Transverse colon (tissue), 4 donors: Measurements from ENCODE around the gene LCE4A. TPM values are rescaled to one million over a fixed set of nuclear protein-coding genes. Genes with fewer than 3 reads are reported as not detected.

Experiments
- DNase-seq: peaks from one replicate; pipeline ENCODE4 v3.0.0-alpha.2; 2019
- H3K27ac ChIP-seq, 4 donors: fragments of 200-600 bp; sonication (generic); 2 replicates each; pipeline ENCODE4 v1.5.1; 2016 to 2018; ENCODE audit warnings: inconsistent platforms in 4 of 4
- H3K27me3 ChIP-seq: fragments of 200-600 bp; sonication (generic); 2 replicates; pipeline ENCODE4 v1.5.1; 2017; ENCODE audit warnings: inconsistent platforms
- H3K36me3 ChIP-seq, 4 donors: fragments of 200-600 bp; sonication (generic); 2 replicates each; pipeline ENCODE4 v1.5.1; 2017 to 2019; ENCODE audit warnings: inconsistent platforms in 4 of 4
- H3K4me1 ChIP-seq, 4 donors: fragments of 200-600 bp; sonication (generic); 2 replicates each; pipeline ENCODE4 v1.5.1; 2017 to 2020; ENCODE audit warnings: inconsistent platforms in 4 of 4
- H3K4me3 ChIP-seq, 4 donors: fragments of 200-600 bp; sonication (generic); 1 replicate in 1 of 4; 2 replicates in 3 of 4; pipeline versions ENCODE4 v1.5.1 to v1.6.1; 2017 to 2019; ENCODE audit warnings: inconsistent platforms in 4 of 4
- H3K9me3 ChIP-seq, 2 donors: fragments of 200-600 bp; sonication (generic); 2 replicates each; pipeline ENCODE4 v1.5.1; 2017 to 2019; ENCODE audit warnings: inconsistent platforms in 2 of 2
- CTCF ChIP-seq, 5 experiments: fragments of 200-600 bp in 3 of 5; fragments of 450-650 bp in 2 of 5; sonication (generic) in 3 of 5; IDR thresholded peaks; 1 replicate in 2 of 5; 2 replicates in 3 of 5; pipeline ENCODE4 v1.5.1; 2016 to 2017; ENCODE audit warnings: antibody characterized with exemption in 5 of 5, inconsistent platforms in 3 of 5, mild to moderate bottlenecking in 2 of 5, moderate library complexity in 1 of 5
- EP300 ChIP-seq: sonication (generic); formaldehyde crosslinking; IDR thresholded peaks from one replicate; pipeline ENCODE4 v1.6.1; 2017; ENCODE audit warnings: antibody characterized with exemption, low read depth
- POLR2A ChIP-seq: fragments of 450-650 bp; IDR thresholded peaks from one replicate; pipeline ENCODE4 v1.6.1; 2016; ENCODE audit warnings: antibody characterized with exemption, mild to moderate bottlenecking, moderate library complexity
- POLR2AphosphoS5 ChIP-seq, 3 donors: sonication (generic); formaldehyde crosslinking; IDR thresholded peaks; one replicate each; pipeline ENCODE4 v1.6.1; 2016; ENCODE audit warnings: antibody characterized with exemption in 3 of 3
- WGBS, 2 donors: methylation state at CpG; one replicate each; pipeline ENCODE4 v1.1.5; 2018; ENCODE audit warnings: low coverage in 1 of 2; 5-methylcytosine and 5-hydroxymethylcytosine counted together
- in situ Hi-C, 4 donors: fragments of 200-750 bp; cut with MboI; loops; one replicate each; pipeline versions ENCODE4 v1.15.0 to v1.15.1; 2017; ENCODE audit warnings: low sequenced_read_pairs in 3 of 4, low pct_ligation_motif_present in 1 of 4, low pct_unique_long_range_greater_than_20kb in 1 of 4
- intact Hi-C: fragments of 100-400 bp; cut with DNase I; formaldehyde crosslinking; loops from one replicate; pipeline ENCODE4 v1.15.1; 2023; ENCODE audit warnings: low total_unique reads
- total RNA-seq, 4 donors: library from RNA; depleted of rRNA; stranded (reverse); fragments of >200 nt; gene quantifications; one replicate each; pipeline ENCODE4 v1.1.0, GENCODE V29; 2016

Gene LCE4A
- total RNA-seq, 4 donors from 2014 or later: not detected

- H3K4me1 ChIP-seq: no peaks in the 10 kb centered on the region
- H3K4me3 ChIP-seq: no peak overlapping the region
- H3K9me3 ChIP-seq: no peaks in the 10 kb centered on the region
- intact Hi-C loops: no loop called here
- no peak for TF ChIP-seq POLR2AphosphoS5 (IDR thresholded peaks at IDR 0.05)
- no peak for TF ChIP-seq POLR2A
- no peak for TF ChIP-seq CTCF (IDR thresholded peaks at IDR 0.05)
- TF ChIP-seq EP300: no peak
- H3K27ac ChIP-seq: no peak overlapping the region
- in situ Hi-C loops: no loop called here
- H3K27me3 ChIP-seq: no peaks in the 10 kb centered on the region
- DNase-seq: no peak
- H3K36me3 ChIP-seq: no peaks in the 10 kb centered on the region
These were observed 33.7 kb downstream of the LCE4A start for GRCh38 chr1:152741656-152742055.

GRCh38 chr1:152743371-152744145 is 35.6 kb downstream of the LCE4A start:
- no peaks in the 10 kb centered on the region for H3K4me1 ChIP-seq
- no peaks in the 10 kb centered on the region for H3K9me3 ChIP-seq
- 50 to 63% methylated on average over 1 to 2 of the region's 2 CpGs for WGBS, 2 donors
- no peaks in the 10 kb centered on the region for H3K36me3 ChIP-seq
- H3K4me3 ChIP-seq: no peak overlapping the region
- no peaks in the 10 kb centered on the region for H3K27me3 ChIP-seq
- intact Hi-C loops (no loop called here), in situ Hi-C loops (no loop called here)
- H3K27ac ChIP-seq: no peak overlapping the region
- no peak for TF ChIP-seq EP300
- no peak for TF ChIP-seq POLR2A
- no peak for TF ChIP-seq POLR2AphosphoS5 (IDR thresholded peaks at IDR 0.05)
- TF ChIP-seq CTCF (IDR thresholded peaks at IDR 0.05): no peak
- DNase-seq: no peak

- DNase-seq: no peak
- Histone ChIP-seq H3K4me3 (no peak overlapping the region), H3K9me3 (no peaks in the 10 kb centered on the region), H3K4me1 (no peaks in the 10 kb centered on the region), H3K27ac (no peak overlapping the region), H3K36me3 (no peaks in the 10 kb centered on the region), H3K27me3 (no peaks in the 10 kb centered on the region)
- no peak for TF ChIP-seq POLR2AphosphoS5 (IDR thresholded peaks at IDR 0.05)
- no peak for TF ChIP-seq EP300
- TF ChIP-seq POLR2A: no peak
- no peak for TF ChIP-seq CTCF (IDR thresholded peaks at IDR 0.05)
- in situ Hi-C loops: no loop called here
- WGBS, 2 donors: 44 to 54% methylated on average over 4 of the region's 4 CpGs
- intact Hi-C loops: no loop called here
These were observed 37.3 kb downstream of the LCE4A start for GRCh38 chr1:152745289-152745704.

GRCh38 chr1:152745765-152746444 is 37.9 kb downstream of the LCE4A start:
- in situ Hi-C loops: no loop called here
- 80 to 82% methylated on average over 2 to 6 of the region's 6 CpGs for WGBS, 2 donors

More at GRCh38 chr1:152745765-152746444, 37.9 kb downstream of the LCE4A start:
- H3K9me3 ChIP-seq: no peaks in the 10 kb centered on the region
- DNase-seq: no peak
- no peak overlapping the region for H3K4me3 ChIP-seq
- H3K36me3 ChIP-seq: no peaks in the 10 kb centered on the region
- H3K27me3 ChIP-seq: no peaks in the 10 kb centered on the region
- intact Hi-C loops: no loop called here
- TF ChIP-seq POLR2A: no peak
- TF ChIP-seq CTCF (IDR thresholded peaks at IDR 0.05): no peak
- TF ChIP-seq POLR2AphosphoS5 (IDR thresholded peaks at IDR 0.05): no peak
- TF ChIP-seq EP300: no peak
- no peaks in the 10 kb centered on the region for H3K4me1 ChIP-seq
- H3K27ac ChIP-seq: no peak overlapping the region
